ENCODE measurements around the gene GOLGA6C.

The GOLGA6C gene

DNA sequence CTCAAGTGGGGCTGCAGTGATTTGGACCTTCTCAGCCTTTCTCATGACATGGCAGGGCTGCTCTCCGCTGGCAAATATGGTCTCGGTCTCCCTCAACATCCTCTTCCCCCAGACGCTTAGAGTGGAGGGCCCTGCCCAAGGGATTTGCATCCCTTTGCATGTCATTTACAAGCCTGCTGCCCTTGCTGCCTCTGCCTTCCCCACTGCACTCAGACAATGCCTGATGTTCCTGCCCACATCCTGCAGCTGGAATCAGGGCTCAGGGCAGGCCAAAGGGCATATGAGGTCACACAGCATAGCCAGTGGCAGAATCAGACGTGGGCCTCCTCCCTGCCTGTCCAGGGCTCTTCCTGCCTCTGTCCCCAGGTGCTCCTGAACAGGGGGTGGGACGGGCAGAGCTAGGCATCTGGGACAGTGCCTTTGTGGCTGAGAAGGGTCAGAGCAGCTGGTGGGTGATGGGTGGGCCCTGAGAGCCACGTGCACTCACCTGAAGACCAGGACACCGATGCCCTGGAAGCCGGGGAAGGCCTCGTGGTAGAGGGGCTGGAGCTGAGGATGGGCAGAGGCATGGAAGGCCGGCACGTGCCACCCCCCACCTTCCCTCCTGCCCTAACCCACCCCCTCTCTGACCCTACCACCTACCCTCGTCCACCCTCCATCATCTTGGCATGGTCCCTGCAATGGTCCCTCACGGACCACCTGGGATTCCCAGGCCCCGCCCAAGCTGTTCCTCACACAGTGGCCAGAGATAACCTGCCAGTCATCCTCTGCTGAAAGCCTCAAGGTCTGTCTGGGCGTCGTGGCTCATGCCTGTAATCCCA, 27.4 kb upstream of the GOLGA6C start:
- Histone ChIP-seq H3K27me3 (no peaks in the 10 kb centered on the region), H3K4me1 (ENCODE audit: control insufficient read depth in 1 of 2, insufficient read depth in 1 of 2, low read depth in 1 of 2, low read length in 1 of 2) (no peaks in the 10 kb centered on the region), H3K27ac (no peak overlapping the region), H3K4me3 (ENCODE audit: low read depth in 1 of 2, low read length in 1 of 2) (no peak overlapping the region), H3K9me3 (no peaks in the 10 kb centered on the region), H3K36me3 (no peaks in the 10 kb centered on the region)
- TF ChIP-seq, protein P1, sequence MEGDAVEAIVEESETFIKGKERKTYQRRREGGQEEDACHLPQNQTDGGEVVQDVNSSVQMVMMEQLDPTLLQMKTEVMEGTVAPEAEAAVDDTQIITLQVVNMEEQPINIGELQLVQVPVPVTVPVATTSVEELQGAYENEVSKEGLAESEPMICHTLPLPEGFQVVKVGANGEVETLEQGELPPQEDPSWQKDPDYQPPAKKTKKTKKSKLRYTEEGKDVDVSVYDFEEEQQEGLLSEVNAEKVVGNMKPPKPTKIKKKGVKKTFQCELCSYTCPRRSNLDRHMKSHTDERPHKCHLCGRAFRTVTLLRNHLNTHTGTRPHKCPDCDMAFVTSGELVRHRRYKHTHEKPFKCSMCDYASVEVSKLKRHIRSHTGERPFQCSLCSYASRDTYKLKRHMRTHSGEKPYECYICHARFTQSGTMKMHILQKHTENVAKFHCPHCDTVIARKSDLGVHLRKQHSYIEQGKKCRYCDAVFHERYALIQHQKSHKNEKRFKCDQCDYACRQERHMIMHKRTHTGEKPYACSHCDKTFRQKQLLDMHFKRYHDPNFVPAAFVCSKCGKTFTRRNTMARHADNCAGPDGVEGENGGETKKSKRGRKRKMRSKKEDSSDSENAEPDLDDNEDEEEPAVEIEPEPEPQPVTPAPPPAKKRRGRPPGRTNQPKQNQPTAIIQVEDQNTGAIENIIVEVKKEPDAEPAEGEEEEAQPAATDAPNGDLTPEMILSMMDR (IDR thresholded peaks at IDR 0.05) = no peak

DNA sequence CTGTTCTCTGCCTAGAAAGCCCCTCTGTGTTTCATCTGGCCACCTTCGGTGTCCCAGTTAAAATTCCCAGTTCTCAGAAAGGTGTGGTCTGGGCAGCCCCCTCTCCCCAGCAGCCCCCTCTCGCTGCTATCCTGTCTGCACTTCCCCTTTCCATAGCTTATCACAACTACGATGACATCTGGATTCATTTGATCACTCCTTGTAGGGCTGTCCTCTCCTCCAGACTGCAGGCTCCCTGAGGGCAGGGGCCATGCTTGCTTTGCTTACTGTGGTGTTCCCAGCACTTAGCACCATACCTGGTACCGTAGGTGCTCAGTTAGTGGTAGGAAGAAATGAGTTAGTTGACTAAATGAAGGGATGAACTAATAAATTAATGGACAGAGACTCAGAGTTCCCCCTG, 26.3 kb upstream of the GOLGA6C start:
- Histone ChIP-seq H3K4me1 (ENCODE audit: control insufficient read depth in 1 of 2, insufficient read depth in 1 of 2, low read depth in 1 of 2, low read length in 1 of 2) (no peaks in the 10 kb centered on the region), H3K27me3 (no peaks in the 10 kb centered on the region), H3K9me3 (no peaks in the 10 kb centered on the region), H3K27ac (no peak overlapping the region), H3K4me3 (ENCODE audit: low read depth in 1 of 2, low read length in 1 of 2) (no peak overlapping the region), H3K36me3 (no peaks in the 10 kb centered on the region)
- TF ChIP-seq, protein P1 (IDR thresholded peaks at IDR 0.05) = no peak

DNA sequence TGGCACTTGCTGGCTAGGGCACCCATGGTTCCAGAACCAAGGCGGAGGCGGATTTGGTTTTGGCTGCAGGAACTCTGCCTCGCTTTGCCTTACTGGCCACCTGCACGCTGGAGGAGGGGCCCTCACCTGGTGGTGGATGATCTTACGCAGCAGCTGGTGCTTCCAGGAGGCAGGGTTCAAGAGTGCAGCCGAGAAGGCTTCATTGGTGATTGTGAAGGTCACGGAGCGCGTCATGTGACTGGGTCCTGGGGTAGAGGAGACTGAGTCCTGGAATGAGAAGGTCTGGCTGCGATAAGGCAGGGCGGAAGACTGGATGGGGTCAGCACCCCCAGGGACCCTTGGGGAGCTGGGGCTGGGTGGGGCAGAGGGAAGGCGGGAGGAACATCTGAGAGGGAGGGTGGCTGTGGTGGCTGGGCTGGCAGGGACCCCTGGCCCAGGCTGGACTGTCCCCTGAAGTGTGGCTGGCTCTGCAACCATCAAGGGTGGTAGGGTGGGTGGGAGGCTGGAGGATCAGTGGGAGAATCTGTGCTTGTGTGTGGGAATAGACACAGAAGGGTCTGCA, 25.8 kb upstream of the GOLGA6C start:
- TF ChIP-seq, protein P1 (IDR thresholded peaks at IDR 0.05) = no peak
- Histone ChIP-seq H3K27ac (no peak overlapping the region), H3K9me3 (no peaks in the 10 kb centered on the region), H3K27me3 (no peaks in the 10 kb centered on the region), H3K36me3 (no peaks in the 10 kb centered on the region), H3K4me1 (ENCODE audit: control insufficient read depth in 1 of 2, insufficient read depth in 1 of 2, low read depth in 1 of 2, low read length in 1 of 2) (no peaks in the 10 kb centered on the region), H3K4me3 (ENCODE audit: low read depth in 1 of 2, low read length in 1 of 2) (no peak overlapping the region)

DNA sequence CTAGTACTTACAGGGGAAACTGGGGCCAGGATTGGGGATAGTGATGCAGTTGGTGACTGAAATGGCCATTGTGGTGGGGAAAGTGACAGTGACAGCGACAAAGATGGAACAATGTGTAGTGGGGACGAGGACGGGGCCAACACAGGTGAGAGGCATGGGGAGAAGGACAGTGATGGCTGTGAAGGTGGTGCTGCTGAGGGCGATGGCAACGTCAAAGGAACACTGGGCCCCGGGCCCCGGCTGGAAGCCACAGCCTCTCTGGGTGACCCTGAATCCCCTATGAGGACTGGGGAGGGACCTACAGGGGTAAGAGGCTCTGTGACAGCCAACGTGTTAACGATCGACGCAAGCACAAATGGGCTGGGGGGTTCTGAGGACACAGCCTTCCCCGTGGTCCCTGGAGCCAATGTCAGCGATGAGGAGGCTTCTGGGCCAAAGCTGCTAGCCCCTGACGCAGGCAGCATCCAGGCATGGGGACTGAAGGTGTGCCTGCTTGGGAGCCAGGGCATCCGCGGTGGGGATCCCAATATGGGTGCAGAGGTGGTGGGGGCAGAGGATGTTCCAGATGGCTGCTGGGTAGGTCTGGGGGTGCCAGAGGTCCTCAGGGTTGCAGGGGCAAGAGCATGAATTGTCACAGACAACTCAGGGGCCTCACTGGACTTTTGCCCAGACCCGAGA, 25.2 kb upstream of the GOLGA6C start:
- no peaks in the 10 kb centered on the region for H3K4me1 ChIP-seq (ENCODE audit: control insufficient read depth in 1 of 2, insufficient read depth in 1 of 2, low read depth in 1 of 2, low read length in 1 of 2)
- H3K9me3 ChIP-seq = no peaks in the 10 kb centered on the region
- TF ChIP-seq, protein P1 (IDR thresholded peaks at IDR 0.05) = no peak
- no peak overlapping the region for H3K4me3 ChIP-seq (ENCODE audit: low read depth in 1 of 2, low read length in 1 of 2)
- H3K27ac ChIP-seq = no peak overlapping the region
- no peaks in the 10 kb centered on the region for H3K36me3 ChIP-seq
- no peaks in the 10 kb centered on the region for H3K27me3 ChIP-seq

DNA sequence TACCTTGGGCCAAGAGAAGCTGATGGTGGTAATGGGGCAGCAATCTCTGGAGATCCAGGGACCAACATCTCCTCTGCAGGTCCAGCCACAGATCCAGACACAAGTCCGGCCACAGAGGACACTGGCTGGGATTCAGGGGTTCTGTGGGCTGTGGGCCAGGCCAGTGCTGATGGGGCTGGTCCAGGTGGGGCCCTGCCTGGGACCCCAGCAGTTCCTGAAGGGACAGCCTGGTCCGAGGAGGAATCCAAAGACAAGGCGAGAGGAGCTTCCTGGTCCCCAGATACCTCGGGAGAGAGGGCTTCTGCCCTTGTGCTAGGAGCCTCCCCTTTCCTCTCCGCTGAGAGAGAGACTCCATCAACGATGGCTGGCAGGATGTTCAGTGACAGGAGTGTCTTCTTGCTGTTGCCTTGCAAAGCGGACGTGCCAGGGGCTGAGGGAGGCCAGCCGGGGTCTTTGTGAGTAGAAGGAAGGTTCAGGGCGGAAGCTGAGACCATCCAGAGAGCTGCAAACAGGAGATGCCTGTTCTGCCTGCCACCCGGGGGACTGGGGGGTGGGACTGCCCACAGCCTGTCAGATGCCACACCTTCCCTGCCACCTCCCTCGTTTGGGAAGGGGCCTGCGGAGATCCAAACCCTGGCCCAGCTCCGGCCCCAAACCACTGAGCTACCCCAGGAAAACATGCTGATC, 24.5 kb upstream of the GOLGA6C start:
- no peaks in the 10 kb centered on the region for H3K4me1 ChIP-seq (ENCODE audit: control insufficient read depth in 1 of 2, insufficient read depth in 1 of 2, low read depth in 1 of 2, low read length in 1 of 2)

More for the DNA sequence above, 24.5 kb upstream of the GOLGA6C start:
- Histone ChIP-seq H3K36me3 (no peaks in the 10 kb centered on the region), H3K9me3 (no peaks in the 10 kb centered on the region), H3K27me3 (peaks cover under 1% of the 10 kb centered on the region), H3K4me3 (ENCODE audit: low read depth in 1 of 2, low read length in 1 of 2) (no peak overlapping the region), H3K27ac (no peak overlapping the region)
- TF ChIP-seq, protein P1 (IDR thresholded peaks at IDR 0.05) = no peak

Measured in neutrophil (primary cell).